PC-3 (cell line): ENCODE measurements around the gene KPNA4. TPM values are rescaled to one million over a fixed set of nuclear protein-coding genes. Genes with fewer than 3 reads are reported as not detected.

Experiments
- ATAC-seq: fragments of 200-7000 bp; cut with Tn5 transposase; 2 replicates; pipeline ENCODE4 v1.9.1; 2020; ENCODE audit warnings: mild to moderate bottlenecking, moderate library complexity
- BruUV-seq: library from RNA; stranded (reverse); fragments of 400-500 nt; replicated peaks from 2 replicates; lab custom pipeline; 2021; lab: Mats Ljungman, UMichigan
- CTCF ChIA-PET: fragments of 300-600 bp; sonication (Branson Sonifier 250); formaldehyde crosslinking; loops from one replicate; lab custom pipeline; 2022; ENCODE audit warnings: antibody characterized with exemption; lab: Charles Lee
- POLR2A ChIA-PET: fragments of 300-600 bp; sonication (Branson Sonifier 250); formaldehyde crosslinking; loops from one replicate; lab custom pipeline; 2022; ENCODE audit warnings: antibody characterized with exemption; ENCODE audit not compliant: unreplicated experiment; lab: Charles Lee
- DNase-seq: peaks from one replicate; pipeline ENCODE4 v3.0.0-alpha.2; 2015
- H2AFZ ChIP-seq: fragments of 300-600 bp; sonication (generic); 2 replicates; pipeline ENCODE4 v1.6.0; 2016; ENCODE audit warnings: antibody characterized with exemption, low read length
- H3F3A ChIP-seq: fragments of 300-600 bp; sonication (generic); one replicate; pipeline ENCODE4 v1.6.0; 2017; ENCODE audit warnings: antibody characterized with exemption, low read length, control low read depth, mild to moderate bottlenecking; ENCODE audit not compliant: unreplicated experiment
- H3K27ac ChIP-seq: fragments of 300-600 bp; sonication (generic); 2 replicates; pipeline ENCODE4 v1.5.1; 2016; ENCODE audit warnings: mild to moderate bottlenecking, low read length
- H3K27me3 ChIP-seq: fragments of 300-600 bp; sonication (generic); 2 replicates; pipeline ENCODE4 v1.6.1; 2016; ENCODE audit warnings: low read length, mixed read lengths
- H3K36me3 ChIP-seq: fragments of 300-600 bp; sonication (generic); 2 replicates; pipeline ENCODE4 v1.6.1; 2016; ENCODE audit warnings: low read depth, mixed run types, low read length, mixed read lengths
- H3K4me1 ChIP-seq: fragments of 300-600 bp; sonication (generic); 2 replicates; pipeline ENCODE4 v1.5.1; 2016; ENCODE audit warnings: low read length; ENCODE audit not compliant: insufficient read depth
- H3K4me2 ChIP-seq: fragments of 300-600 bp; sonication (generic); 2 replicates; pipeline ENCODE4 v1.6.0; 2016; ENCODE audit warnings: low read length
- H3K4me3 ChIP-seq: fragments of 300-600 bp; sonication (generic); 2 replicates; pipeline ENCODE4 v1.5.1; 2016; ENCODE audit warnings: mild to moderate bottlenecking, low read length, mixed read lengths
- H3K79me2 ChIP-seq: fragments of 300-600 bp; sonication (generic); 2 replicates; pipeline ENCODE4 v1.6.1; 2017; ENCODE audit warnings: low read length, mixed read lengths
- H3K9ac ChIP-seq: fragments of 300-600 bp; sonication (generic); 2 replicates; pipeline ENCODE4 v1.6.0; 2016; ENCODE audit warnings: mild to moderate bottlenecking, low read length
- H3K9me2 ChIP-seq: fragments of 300-600 bp; sonication (generic); replicated peaks from 2 replicates; pipeline ENCODE4 v1.6.1; 2016; ENCODE audit warnings: mixed run types, low read length, mixed read lengths
- H3K9me3 ChIP-seq: fragments of 300-600 bp; sonication (generic); 2 replicates; pipeline ENCODE4 v1.6.1; 2016; ENCODE audit warnings: low read length, mixed read lengths
- H4K20me1 ChIP-seq: fragments of 300-600 bp; sonication (generic); 2 replicates; pipeline ENCODE4 v1.6.1; 2016; ENCODE audit warnings: low read length, mixed read lengths
- EZH2 ChIP-seq: fragments of 300-600 bp; sonication (generic); IDR thresholded peaks from one replicate; pipeline ENCODE4 v1.6.1; 2017; ENCODE audit warnings: antibody characterized with exemption, mild to moderate bottlenecking, low read length; ENCODE audit not compliant: unreplicated experiment
- EZH2phosphoT487 ChIP-seq: fragments of 300-600 bp; sonication (generic); IDR thresholded peaks from 2 replicates; pipeline ENCODE4 v1.6.1; 2018; ENCODE audit warnings: mild to moderate bottlenecking, antibody characterized with exemption, low read length, borderline replicate concordance
- intact Hi-C: fragments of 100-400 bp; cut with micrococcal nuclease; formaldehyde crosslinking; loops from 2 replicates; pipeline ENCODE4 v1.9.0; 2023
- total RNA-seq: library from RNA; depleted of rRNA; stranded (reverse); fragments of >200 nt; gene quantifications from 2 replicates; pipeline ENCODE4 v1.2.3, GENCODE V29; 2014
- TF ChIP-seq, protein P1 (sequence below): fragments of 300-600 bp; sonication (generic); conservative IDR thresholded peaks from 2 replicates; pipeline ENCODE4 v1.5.1; 2017; ENCODE audit warnings: antibody characterized with exemption, low read depth, mild to moderate bottlenecking, low read length

KPNA4 gene
- total RNA-seq, 1 experiment from 2014 or later, result 31.5 TPM

DNA sequence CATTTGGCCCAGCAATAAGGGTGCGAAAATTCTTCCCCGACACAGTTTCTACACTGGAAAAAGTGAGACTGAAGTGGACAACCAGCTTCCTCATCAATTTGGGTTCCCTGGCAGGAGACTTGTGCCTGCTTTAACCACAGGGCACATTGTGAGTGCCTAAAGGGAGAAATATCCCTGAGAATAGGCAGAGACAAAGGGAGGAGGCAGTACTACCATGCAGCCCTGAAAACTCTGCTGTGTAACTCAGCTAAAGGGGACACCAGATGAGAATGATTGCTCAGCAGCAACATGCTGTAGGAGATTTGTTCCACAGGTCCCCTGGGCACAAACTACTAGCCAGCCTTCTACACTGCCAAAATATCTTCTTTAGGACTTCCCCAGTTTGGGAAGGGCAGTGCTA, 15.6 kb upstream of the KPNA4 start:
- TF ChIP-seq, protein P1, sequence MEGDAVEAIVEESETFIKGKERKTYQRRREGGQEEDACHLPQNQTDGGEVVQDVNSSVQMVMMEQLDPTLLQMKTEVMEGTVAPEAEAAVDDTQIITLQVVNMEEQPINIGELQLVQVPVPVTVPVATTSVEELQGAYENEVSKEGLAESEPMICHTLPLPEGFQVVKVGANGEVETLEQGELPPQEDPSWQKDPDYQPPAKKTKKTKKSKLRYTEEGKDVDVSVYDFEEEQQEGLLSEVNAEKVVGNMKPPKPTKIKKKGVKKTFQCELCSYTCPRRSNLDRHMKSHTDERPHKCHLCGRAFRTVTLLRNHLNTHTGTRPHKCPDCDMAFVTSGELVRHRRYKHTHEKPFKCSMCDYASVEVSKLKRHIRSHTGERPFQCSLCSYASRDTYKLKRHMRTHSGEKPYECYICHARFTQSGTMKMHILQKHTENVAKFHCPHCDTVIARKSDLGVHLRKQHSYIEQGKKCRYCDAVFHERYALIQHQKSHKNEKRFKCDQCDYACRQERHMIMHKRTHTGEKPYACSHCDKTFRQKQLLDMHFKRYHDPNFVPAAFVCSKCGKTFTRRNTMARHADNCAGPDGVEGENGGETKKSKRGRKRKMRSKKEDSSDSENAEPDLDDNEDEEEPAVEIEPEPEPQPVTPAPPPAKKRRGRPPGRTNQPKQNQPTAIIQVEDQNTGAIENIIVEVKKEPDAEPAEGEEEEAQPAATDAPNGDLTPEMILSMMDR, result no peak
- TF ChIP-seq EZH2phosphoT487, result no peak
- no peak for TF ChIP-seq EZH2
- no peaks in the 10 kb centered on the region for H3K9me3 ChIP-seq
- H3K4me3 ChIP-seq, result no peak overlapping the region
- H3K9me2 ChIP-seq, result no peaks in the 10 kb centered on the region
- H4K20me1 ChIP-seq, result no peaks in the 10 kb centered on the region
- no peaks in the 10 kb centered on the region for H3F3A ChIP-seq
- POLR2A ChIA-PET, result no interaction called here
- ATAC-seq, result no peak
- CTCF ChIA-PET, result no interaction called here
- peaks cover 11% of the 10 kb centered on the region for H3K4me1 ChIP-seq
- no peak overlapping the region for H3K4me2 ChIP-seq
- intact Hi-C loops, result no loop called here
- no peak overlapping the region for H2AFZ ChIP-seq
- no peaks in the 10 kb centered on the region for H3K36me3 ChIP-seq
- no peaks in the 10 kb centered on the region for H3K27me3 ChIP-seq
- DNase-seq, result no peak
- H3K27ac ChIP-seq, result no peak overlapping the region
- H3K79me2 ChIP-seq, result no peaks in the 10 kb centered on the region
- H3K9ac ChIP-seq, result no peak overlapping the region
- no TSS peak for BruUV-seq

DNA sequence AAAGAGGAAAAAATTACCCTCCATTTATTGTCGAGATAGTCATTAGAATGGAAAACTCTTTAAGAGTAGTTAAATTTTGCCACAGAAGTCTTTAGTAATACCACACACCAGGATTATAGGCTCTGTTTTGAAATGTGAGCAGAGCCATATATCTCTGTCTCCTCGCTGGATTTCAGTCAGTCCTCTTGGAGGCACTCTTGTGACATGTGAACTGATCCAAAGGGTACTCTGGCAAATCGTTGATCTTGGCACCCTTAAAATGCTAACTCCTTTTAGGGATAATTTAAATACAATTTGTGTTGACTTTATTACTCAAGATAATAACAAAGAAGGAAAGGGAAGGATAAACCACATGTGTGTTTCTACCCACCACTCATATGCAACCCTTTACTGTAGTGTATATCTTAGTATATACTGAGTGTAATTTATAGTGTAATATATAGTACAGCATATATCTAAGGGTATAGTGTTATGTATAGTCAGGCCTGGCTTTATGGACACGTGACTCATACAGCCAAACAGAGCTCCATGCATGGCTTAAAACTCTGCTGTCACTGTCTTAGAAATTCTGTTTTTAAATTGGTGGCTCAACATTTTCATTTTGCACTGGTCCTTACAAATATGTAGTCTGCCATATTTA, 12.3 kb upstream of the KPNA4 start:
- POLR2A ChIA-PET, result interaction anchor here (0.6 kb wide), 1 partner anchor 727 kb away, joined by 3 read pairs; no protein-coding TSS in a partner anchor
- H4K20me1 ChIP-seq, result no peaks in the 10 kb centered on the region
- TF ChIP-seq, protein P1, result peak; percentile 90
- no peak for TF ChIP-seq EZH2phosphoT487
- H2AFZ ChIP-seq, result no peak overlapping the region
- peak; percentile 85 for DNase-seq
- H3K4me3 ChIP-seq, result no peak overlapping the region
- intact Hi-C loops, result loop anchor here (1.0 to 5.0 kb wide), 7 partner anchors 65 to 845 kb away; no protein-coding TSS in a partner anchor
- CTCF ChIA-PET, result interaction anchor here (0.5 to 0.6 kb wide), 4 partner anchors 39 to 1464 kb away, joined by 3 to 5 read pairs (median 3); no protein-coding TSS in a partner anchor
- peak; percentile 98 for ATAC-seq
- H3K4me2 ChIP-seq, result 0 out of 2 replicates have a peak overlapping the region, but pooled peaks have one; percentile 13
- H3F3A ChIP-seq, result no peaks in the 10 kb centered on the region
- H3K27me3 ChIP-seq, result no peaks in the 10 kb centered on the region
- H3K9me2 ChIP-seq, result no peaks in the 10 kb centered on the region
- no peaks in the 10 kb centered on the region for H3K9me3 ChIP-seq
- H3K9ac ChIP-seq, result no peak overlapping the region
- peaks cover 11% of the 10 kb centered on the region for H3K4me1 ChIP-seq
- BruUV-seq, result no TSS peak
- no peak overlapping the region for H3K27ac ChIP-seq
- H3K36me3 ChIP-seq, result no peaks in the 10 kb centered on the region
- H3K79me2 ChIP-seq, result no peaks in the 10 kb centered on the region

DNA sequence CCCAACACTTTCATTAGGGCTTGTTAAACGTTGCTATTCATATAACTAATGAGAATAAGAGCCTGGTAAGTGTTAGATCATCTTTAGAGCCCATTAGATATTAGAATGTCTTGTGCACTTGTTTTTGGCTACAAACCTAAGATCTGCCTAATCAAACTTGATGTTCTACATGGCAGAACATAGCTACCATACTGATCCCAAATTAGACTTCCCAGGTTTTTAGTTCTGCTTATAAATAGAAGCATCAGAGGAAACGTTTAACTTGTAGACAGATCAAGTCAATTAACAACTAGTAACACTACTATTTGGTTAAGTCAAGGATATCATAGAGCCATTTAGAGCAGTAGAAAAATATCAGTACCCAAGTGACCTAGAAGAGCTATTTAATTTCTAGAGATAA, 11.7 kb upstream of the KPNA4 start:
- Histone ChIP-seq H3K4me3 (no peak overlapping the region), H3F3A (no peaks in the 10 kb centered on the region), H3K9me2 (no peaks in the 10 kb centered on the region), H3K4me1 (peaks cover 11% of the 10 kb centered on the region), H3K4me2 (no peak overlapping the region), H3K27me3 (no peaks in the 10 kb centered on the region), H2AFZ (no peak overlapping the region), H3K36me3 (no peaks in the 10 kb centered on the region), H4K20me1 (no peaks in the 10 kb centered on the region), H3K9ac (no peak overlapping the region), H3K79me2 (no peaks in the 10 kb centered on the region), H3K9me3 (no peaks in the 10 kb centered on the region), H3K27ac (no peak overlapping the region)
- BruUV-seq, result no TSS peak
- DNase-seq, result no peak
- no peak for ATAC-seq
- intact Hi-C loops, result loop anchor here (1.0 to 5.0 kb wide), 7 partner anchors 65 to 845 kb away; no protein-coding TSS in a partner anchor
- POLR2A ChIA-PET, result no interaction called here
- CTCF ChIA-PET, result interaction anchor here (0.6 kb wide), 1 partner anchor 39 kb away, joined by 3 read pairs; no protein-coding TSS in a partner anchor
- TF ChIP-seq EZH2phosphoT487 (no peak), EZH2 (no peak)
- TF ChIP-seq, protein P1, result no peak
